Mononuclear cell (primary cell): ENCODE data around the gene NUP58. TPM values are rescaled to one million over a fixed set of nuclear protein-coding genes. Genes with fewer than 3 reads are reported as not detected.
"Not testable (repeated sequence)": the region's sequence is repeated elsewhere in the genome, so short reads cannot be mapped to it uniquely, and the experiment has no call there.

Experiments
- H3K27me3 ChIP-seq: 2 replicates; pipeline ENCODE4 v1.6.0; 2011; ENCODE audit warnings: low read length, control low read depth; ENCODE audit not compliant: insufficient read depth
- H3K4me1 ChIP-seq: 2 replicates; pipeline ENCODE4 v1.5.1; 2011; ENCODE audit warnings: mild to moderate bottlenecking, low read length, control low read depth; ENCODE audit not compliant: insufficient read depth
- H3K4me3 ChIP-seq: 2 replicates; pipeline ENCODE4 v1.5.1; 2011; ENCODE audit warnings: mild to moderate bottlenecking, low read length, moderate library complexity
- H3K9me3 ChIP-seq: 2 replicates; pipeline ENCODE4 v1.5.1; 2011; ENCODE audit warnings: low read depth, mild to moderate bottlenecking, control low read depth, low read length
- total RNA-seq: library from RNA; depleted of rRNA; stranded (reverse); fragments of >200 nt; gene quantifications from one replicate; pipeline ENCODE4 v1.2.3, GENCODE V29; 2012

The NUP58 gene
- total RNA-seq, 1 donor, result 80.7 TPM

- Histone ChIP-seq H3K4me3 (no peak overlapping the region), H3K4me1 (peaks cover 16% of the 10 kb centered on the region), H3K9me3 (no peaks in the 10 kb centered on the region), H3K27me3 (peaks cover 3% of the 10 kb centered on the region)
Observed at GRCh38 chr13:25288966-25289365, 12.5 kb upstream of the NUP58 start.

DNA sequence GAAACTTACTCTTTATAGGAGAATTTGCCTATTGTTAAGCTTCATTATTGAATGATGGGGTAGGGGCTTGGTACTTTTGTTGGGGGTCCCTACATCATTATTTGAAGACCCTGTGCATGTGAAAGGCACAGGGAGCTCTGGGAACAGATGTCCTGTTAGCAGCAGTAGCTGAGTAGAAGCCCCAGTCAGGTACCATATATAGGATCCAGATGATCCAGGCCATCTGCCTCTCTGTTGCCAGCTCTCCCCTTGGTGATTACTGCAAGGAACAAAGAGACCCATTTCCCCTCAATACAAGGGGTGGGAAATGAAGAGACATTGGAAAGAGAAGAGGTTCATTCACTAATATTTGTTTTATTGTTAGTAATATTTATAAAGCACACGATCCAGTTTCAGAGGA lies 9.7 kb upstream of the NUP58 start:
- H3K27me3 ChIP-seq, result peaks cover 12% of the 10 kb centered on the region
- H3K4me1 ChIP-seq, result peaks cover 6% of the 10 kb centered on the region
- H3K4me3 ChIP-seq, result no peak overlapping the region
- no peaks in the 10 kb centered on the region for H3K9me3 ChIP-seq

DNA sequence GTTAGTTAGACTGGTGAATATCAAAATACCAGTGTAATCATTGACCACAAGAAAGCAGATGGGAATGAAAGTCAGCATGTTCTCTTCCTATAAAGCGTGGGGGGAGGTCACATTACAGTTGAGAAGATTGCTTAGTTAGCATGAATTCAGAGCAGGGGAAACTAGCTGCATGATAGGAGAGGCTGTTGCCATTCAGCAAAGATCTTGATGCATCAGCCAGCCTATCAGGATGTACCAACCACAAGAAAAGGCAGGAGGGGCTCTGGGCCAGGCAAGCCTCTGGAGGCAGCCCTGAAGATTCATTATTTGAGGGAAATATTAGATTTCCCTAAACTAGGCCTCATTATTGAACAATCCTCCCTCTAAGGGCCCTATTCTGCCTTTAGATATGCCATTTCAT lies 9.1 kb upstream of the NUP58 start:
- H3K4me3 ChIP-seq, result no peak overlapping the region
- no peaks in the 10 kb centered on the region for H3K9me3 ChIP-seq
- peaks cover 6% of the 10 kb centered on the region for H3K4me1 ChIP-seq
- peaks cover 17% of the 10 kb centered on the region for H3K27me3 ChIP-seq

DNA sequence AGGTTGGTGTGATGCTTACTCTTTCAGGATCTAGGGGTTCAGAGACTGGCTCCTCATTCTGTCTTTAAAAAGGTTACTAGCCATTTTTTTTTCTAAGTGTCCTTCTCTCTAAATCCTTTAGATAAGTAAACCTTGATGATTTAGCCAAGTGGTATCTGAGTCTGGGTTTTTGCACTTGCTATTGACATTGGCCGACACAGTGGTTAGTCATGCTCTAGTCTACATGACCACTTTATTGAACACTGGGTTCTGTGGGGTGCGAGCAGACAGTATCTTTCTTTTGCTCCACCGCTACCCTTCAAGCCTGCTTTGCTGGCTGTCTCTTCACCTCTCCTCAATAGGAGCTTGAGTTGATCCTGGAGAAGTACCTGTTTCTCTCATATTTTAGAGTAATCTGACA lies 6.2 kb upstream of the NUP58 start:
- no peaks in the 10 kb centered on the region for H3K9me3 ChIP-seq
- H3K4me1 ChIP-seq, result peaks cover under 1% of the 10 kb centered on the region
- H3K4me3 ChIP-seq, result no peak overlapping the region
- H3K27me3 ChIP-seq, result peaks cover 19% of the 10 kb centered on the region

DNA sequence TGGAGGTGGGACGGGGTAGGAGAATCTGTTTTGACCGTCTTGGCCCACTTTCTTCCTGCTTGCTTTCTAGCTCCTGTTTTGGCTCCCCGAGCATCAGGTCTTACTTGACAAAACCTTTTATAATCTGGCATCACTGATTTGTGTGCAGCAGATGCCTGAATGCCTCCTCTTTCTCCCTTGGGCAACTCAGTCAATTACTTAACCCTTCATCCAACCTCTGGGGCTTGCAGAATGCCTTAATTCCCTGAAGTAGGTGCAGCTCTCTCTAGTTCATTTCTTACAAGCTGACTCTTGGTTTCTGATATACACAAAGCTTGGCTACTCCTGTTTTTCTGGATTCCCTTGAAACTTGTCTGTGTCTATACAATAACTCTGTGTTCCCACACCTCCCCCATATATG lies 5.7 kb upstream of the NUP58 start:
- H3K4me3 ChIP-seq, result no peak overlapping the region
- peaks cover 5% of the 10 kb centered on the region for H3K4me1 ChIP-seq
- no peaks in the 10 kb centered on the region for H3K9me3 ChIP-seq
- peaks cover 19% of the 10 kb centered on the region for H3K27me3 ChIP-seq

DNA sequence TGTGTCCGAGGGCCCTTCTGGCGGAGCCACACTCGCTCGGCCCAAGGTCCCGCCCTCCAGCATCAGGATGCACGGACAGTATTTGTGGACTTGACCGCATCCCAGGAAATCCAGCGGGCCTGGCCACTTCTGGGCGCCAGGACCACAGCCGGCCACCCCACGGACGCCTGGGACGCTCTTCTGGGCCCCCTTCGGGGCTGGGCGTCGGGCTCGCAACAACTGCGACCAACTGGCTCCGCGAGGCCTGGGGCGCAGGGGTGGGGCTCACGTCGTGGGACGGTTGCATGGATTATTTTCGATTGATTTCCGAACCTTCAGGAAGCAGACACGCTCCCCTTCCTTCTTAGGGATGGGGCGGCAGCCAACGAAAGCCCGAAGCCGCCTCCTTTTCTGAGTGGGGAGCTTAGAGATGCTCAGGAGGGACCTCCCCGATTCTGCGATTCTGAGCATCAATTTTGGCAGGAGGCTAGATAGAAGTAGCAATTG lies 521 bp upstream of the NUP58 start:
- Histone ChIP-seq H3K9me3 (no peaks in the 10 kb centered on the region), H3K27me3 (peaks cover 17% of the 10 kb centered on the region), H3K4me1 (peaks cover 44% of the 10 kb centered on the region), H3K4me3 (peak overlapping the region; percentile 85)

DNA sequence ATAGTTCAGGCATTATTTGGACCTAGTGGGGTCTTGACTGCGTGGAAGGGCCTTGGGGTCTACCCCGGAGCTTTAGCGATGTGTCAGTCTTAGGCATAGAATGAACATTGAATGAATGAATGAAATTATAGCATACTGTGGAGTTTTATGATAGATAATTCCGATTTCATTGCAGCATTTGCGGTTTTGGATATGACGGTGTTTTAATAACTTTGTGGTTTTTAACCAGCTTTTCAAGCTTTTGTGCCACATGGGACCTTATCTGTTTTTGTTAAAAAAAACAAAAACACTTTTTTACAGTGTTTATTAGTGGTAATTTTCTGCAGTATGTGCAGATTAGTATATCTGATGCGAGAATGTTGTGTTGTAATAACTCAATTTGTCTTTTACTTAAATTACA lies 696 bp downstream of the NUP58 start:
- Histone ChIP-seq H3K9me3 (no peaks in the 10 kb centered on the region), H3K4me3 (peak overlapping the region; percentile 85), H3K4me1 (peaks cover 53% of the 10 kb centered on the region), H3K27me3 (peaks cover 6% of the 10 kb centered on the region)

DNA sequence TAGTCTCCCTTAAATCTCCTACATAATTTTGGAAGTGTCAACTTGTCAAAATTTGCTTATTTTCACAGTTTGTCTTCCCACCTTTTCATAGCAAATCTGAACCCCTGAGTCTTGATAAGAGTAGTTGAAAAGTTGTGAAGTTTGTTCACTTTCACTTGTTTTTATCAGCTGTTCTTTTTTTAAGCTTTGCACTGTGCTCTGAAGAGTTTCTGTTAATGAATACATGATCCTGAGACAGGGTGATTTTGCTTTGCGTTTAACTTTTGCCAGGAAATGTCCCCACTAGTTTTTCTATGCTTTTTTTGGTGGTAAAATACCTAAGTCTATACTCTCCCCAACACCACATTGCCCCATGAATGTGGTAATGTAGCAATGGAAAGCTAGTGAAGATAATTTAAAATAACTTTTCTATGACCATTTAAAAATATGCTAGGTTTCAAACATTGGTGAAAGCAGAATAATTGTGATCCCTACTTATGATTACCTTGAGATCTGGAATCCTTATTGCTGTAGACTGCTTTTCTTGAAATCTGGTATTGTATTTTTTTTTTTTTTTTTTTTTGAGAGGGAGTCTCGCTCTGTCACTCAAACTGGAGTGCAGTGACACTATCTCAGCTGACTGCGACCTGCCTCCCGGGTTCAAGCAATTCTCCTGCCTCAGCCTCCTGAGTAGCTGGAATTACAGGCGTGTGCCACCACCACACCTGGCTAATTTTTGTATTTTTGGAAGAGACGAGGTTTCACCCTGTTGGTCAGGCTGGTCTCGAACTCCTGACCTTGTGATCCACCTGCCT lies 5.4 kb downstream of the NUP58 start:
- H3K4me1 ChIP-seq, result peaks cover 57% of the 10 kb centered on the region
- no peaks in the 10 kb centered on the region for H3K27me3 ChIP-seq
- H3K4me3 ChIP-seq, result no peak overlapping the region
- H3K9me3 ChIP-seq, result no peaks in the 10 kb centered on the region

- H3K4me1 ChIP-seq, result peaks cover 25% of the 10 kb centered on the region
- H3K9me3 ChIP-seq, result no peaks in the 10 kb centered on the region
- no peaks in the 10 kb centered on the region for H3K27me3 ChIP-seq
- H3K4me3 ChIP-seq, result no peak overlapping the region
Observed at GRCh38 chr13:25310891-25311290, 9.5 kb downstream of the NUP58 start.

DNA sequence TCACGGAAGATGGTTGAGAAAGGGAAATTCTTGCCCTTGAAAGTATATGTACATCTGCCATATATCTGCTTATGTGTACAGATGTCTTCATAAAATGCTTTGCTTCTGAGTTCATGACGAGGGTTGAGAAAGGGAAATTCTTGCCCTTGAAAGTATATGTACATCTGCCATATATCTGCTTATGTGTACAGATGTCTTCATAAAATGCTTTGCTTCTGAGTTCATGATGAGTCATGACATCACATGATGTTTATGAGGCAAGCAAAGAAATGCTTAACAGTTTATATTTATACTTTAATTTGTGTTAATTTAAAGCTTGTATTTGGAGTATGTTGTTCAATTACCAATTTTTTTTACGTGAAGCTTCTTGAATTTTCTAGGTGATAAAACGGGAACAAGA lies 17.5 kb downstream of the NUP58 start:
- H3K4me1 ChIP-seq, H3K4me3 ChIP-seq, H3K9me3 ChIP-seq, H3K27me3 ChIP-seq: not testable (repeated sequence)

- H3K4me1 ChIP-seq, result no peaks in the 10 kb centered on the region
- H3K27me3 ChIP-seq, result no peaks in the 10 kb centered on the region
- no peak overlapping the region for H3K4me3 ChIP-seq
- H3K9me3 ChIP-seq, result no peaks in the 10 kb centered on the region
Observed at GRCh38 chr13:25319771-25320170, 18.3 kb downstream of the NUP58 start.

DNA sequence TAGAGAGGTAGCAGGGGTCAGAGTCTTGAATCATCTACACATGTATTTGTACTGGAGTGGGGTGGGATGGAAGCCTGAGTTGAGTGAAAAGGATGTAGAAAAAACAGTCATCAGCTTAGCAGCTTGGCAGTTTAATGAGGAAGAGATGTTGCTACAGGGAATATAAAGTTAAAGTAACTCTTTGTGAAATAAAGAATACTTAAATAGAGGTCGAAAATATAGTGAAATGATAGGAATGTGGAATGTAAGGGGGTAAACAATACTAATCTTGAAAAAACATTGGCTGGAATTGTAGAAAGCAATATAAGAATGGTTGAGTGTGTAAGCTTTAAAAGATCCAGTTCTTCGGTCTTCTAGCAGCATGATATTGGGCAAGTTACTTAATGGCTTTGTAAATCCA lies 22.7 kb downstream of the NUP58 start:
- Histone ChIP-seq H3K4me1 (no peaks in the 10 kb centered on the region), H3K27me3 (no peaks in the 10 kb centered on the region), H3K4me3 (no peak overlapping the region), H3K9me3 (no peaks in the 10 kb centered on the region)

DNA sequence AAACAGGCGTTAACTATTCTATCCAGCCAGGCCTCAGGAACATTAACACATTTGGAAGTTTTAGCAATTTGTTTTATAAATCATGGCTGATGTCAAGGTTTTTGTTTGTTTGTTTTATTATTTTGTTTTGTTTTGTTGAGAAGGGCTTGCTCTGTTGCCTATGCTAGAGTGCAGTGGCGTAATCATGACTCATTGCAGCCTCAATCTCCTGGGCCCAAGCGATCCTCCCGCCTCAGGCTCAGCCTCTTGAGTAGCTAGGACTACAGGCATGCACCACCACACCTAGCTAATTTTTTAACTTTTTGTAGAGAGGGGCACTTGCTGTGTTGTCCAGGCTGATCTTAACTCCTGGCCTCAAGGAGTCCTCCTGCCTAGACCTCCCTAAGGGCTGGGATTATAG lies 28.3 kb downstream of the NUP58 start:
- no peaks in the 10 kb centered on the region for H3K27me3 ChIP-seq
- no peaks in the 10 kb centered on the region for H3K4me1 ChIP-seq
- H3K4me3 ChIP-seq, result no peak overlapping the region
- no peaks in the 10 kb centered on the region for H3K9me3 ChIP-seq

GRCh38 chr13:25330541-25330940 lies 29.1 kb downstream of the NUP58 start:
- Histone ChIP-seq H3K27me3 (no peaks in the 10 kb centered on the region), H3K4me1 (no peaks in the 10 kb centered on the region), H3K4me3 (no peak overlapping the region), H3K9me3 (no peaks in the 10 kb centered on the region)

- Histone ChIP-seq H3K9me3 (no peaks in the 10 kb centered on the region), H3K27me3 (no peaks in the 10 kb centered on the region), H3K4me1 (no peaks in the 10 kb centered on the region), H3K4me3 (no peak overlapping the region)
Observed at GRCh38 chr13:25335856-25336255, 34.4 kb downstream of the NUP58 start.

- Histone ChIP-seq H3K4me1 (no peaks in the 10 kb centered on the region), H3K27me3 (no peaks in the 10 kb centered on the region), H3K9me3 (no peaks in the 10 kb centered on the region), H3K4me3 (no peak overlapping the region)
Observed at GRCh38 chr13:25345576-25345975, 44.2 kb downstream of the NUP58 start.
